Effector CD8-positive, alpha-beta T cell (primary cell): ENCODE results near the gene POM121.
"Not testable (repeated sequence)": the region's sequence is repeated elsewhere in the genome, so short reads cannot be mapped to it uniquely, and the experiment has no call there.

ENCODE experiments used
- DNase-seq: peaks from one replicate; lab custom pipeline; 2025; lab: John Stamatoyannopoulos, UW

The POM121 gene

GRCh38 chr7:72997447-72997846, 72.6 kb downstream of the POM121 start:
- DNase-seq = not testable (repeated sequence)

- not testable (repeated sequence) for DNase-seq
Measured at GRCh38 chr7:72997887-72998468, 73.1 kb downstream of the POM121 start.
